Jurkat, Clone E6-1 (cell line): Measurements from ENCODE around the gene ZRSR2.

Source experiments
- DNase-seq: peaks from one replicate; pipeline ENCODE4 v3.0.0-alpha.2; 2011; ENCODE audit warnings: low read depth, low spot score
- H3K4me3 ChIP-seq: 2 replicates; pipeline ENCODE4 v1.5.1; 2011; ENCODE audit warnings: mild to moderate bottlenecking, low read length, control low read depth, moderate library complexity

Gene ZRSR2

GRCh38 chrX:15834827-15835595 is 44.7 kb downstream of the ZRSR2 start:
- no peak for DNase-seq

DNA sequence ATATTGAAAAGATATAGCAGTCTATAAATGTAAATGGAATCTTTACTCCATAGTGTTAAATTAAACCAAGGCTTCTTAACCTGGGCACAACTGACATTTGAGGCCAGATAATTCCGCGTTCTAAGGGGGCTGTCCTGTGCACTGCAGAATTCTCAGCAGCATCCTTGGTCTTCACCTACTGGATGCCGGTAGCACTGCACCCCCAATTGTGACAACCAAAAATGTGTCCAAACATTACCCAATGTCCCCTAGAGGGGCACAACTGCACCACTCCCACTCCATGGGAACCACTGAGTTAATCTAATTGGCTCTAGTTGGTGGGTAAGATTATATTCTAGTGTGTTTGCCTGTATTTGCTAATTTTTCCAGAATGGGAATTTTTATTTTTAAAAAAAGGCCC is 47.7 kb downstream of the ZRSR2 start:
- no peak overlapping the region for H3K4me3 ChIP-seq
- peak; percentile 14 for DNase-seq

More at GRCh38 chrX:15834827-15835595, 44.7 kb downstream of the ZRSR2 start:
- H3K4me3 ChIP-seq: no peak overlapping the region

DNA sequence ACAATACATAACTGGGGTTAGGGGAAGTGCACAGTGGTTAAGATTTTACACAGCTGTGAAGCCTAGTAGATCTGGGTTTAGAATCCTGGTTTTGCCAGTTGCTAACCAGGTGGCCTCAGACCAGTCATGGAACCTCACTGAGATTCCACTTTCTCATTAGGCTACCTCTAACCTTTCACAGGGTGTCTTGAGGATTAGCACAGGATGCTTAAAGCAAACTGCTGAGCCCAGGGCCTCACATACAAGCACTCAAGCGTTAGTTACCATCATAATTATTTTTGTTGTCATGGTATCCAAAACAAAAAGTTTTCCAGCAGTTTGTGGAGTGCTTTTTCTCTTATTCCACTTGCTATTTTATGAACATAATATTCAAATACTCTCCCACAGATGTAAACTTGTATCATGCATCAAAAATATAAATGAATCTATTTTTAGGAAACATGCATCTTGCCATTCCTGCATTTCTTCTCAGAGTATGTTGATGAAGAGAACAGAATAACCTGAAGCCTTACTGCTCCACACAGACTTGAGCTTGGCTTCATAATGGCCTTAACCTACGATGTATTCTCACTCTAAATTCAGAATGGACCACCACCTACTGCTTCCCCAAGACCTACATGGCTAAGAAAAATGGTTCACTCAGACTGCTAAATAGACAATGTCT is 51.7 kb downstream of the ZRSR2 start:
- no peak for DNase-seq
- no peak overlapping the region for H3K4me3 ChIP-seq

GRCh38 chrX:15843960-15844359 is 53.7 kb downstream of the ZRSR2 start:
- no peak for DNase-seq
- no peak overlapping the region for H3K4me3 ChIP-seq

GRCh38 chrX:15848576-15848975 is 58.3 kb downstream of the ZRSR2 start:
- no peak for DNase-seq
- H3K4me3 ChIP-seq: no peak overlapping the region

GRCh38 chrX:15849555-15849954 is 59.3 kb downstream of the ZRSR2 start:
- no peak for DNase-seq

DNA sequence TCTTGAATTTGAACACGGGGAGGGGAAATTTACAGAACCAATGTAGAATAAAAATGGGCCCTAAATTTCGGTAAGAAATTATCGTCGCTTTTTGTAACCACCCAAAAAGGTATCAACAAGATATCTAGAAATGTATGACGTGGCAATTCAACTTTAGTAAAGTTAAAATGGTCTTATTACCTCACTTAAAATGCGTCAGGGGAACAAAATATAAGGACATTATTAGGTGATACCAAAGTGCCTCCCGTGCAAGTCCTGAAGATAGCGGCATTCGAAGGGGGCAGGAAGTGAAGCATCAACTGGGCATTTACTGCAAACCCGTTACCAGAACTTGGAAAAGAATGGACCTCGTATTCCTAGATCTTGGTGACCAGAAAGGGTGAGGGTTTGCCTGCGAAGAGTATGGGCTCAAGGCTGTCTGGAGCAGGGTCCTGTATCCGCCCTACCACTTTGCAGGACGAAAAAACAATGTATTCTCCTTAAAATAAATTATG is 63.3 kb downstream of the ZRSR2 start:
- no peak for DNase-seq
- H3K4me3 ChIP-seq: peak overlapping the region; percentile 58

More at GRCh38 chrX:15849555-15849954, 59.3 kb downstream of the ZRSR2 start:
- H3K4me3 ChIP-seq: no peak overlapping the region

GRCh38 chrX:15854080-15854655 is 63.9 kb downstream of the ZRSR2 start:
- H3K4me3 ChIP-seq: peak overlapping the region; percentile 58
- no peak for DNase-seq

DNA sequence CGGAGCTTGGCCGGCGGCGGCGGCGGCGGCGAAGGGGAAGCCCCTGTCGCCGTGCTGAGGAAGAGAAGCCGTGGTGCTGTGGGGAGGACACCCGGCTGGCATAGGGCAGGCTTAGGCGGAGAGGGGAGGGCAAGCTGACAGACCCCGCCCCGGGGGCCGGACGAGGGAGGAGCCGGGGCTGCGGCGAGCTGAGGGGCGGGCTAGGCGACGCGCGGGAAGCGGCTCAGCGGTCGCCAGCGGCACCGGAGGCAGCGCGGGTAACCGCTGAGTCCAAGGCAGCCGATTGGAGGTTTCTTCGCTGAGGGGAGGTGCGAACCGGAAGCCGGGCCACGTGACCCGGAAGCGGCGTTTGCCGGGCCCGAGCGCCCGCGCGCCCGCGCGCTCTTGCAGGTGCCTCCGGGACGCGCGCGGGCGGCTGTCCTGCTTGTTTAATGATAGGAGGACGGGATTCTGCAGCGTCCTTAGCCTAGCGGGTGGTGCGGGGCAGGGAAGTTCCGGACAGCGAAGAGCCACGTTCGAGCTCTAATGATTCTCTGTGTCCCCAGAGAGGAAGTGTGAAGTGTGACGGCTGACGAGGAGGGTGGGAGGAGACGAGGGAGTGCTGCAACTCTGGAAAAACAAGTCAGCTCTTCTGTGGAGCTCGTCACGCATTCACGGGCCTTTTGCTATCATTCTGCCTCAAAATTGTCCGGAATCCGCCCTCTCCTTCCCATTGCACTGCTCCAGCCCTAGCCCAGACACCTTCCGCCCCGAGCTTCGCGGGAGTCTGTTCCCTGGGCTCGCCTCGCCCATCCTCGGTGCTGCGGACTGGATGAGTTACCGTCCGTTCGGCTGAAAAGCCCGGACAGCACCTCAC is 64.7 kb downstream of the ZRSR2 start, which contains the start of gene AP1S2:
Gene AP1S2 (minus strand): TSS at position 102 of the 856 bp plus-strand sequence. CDS start 2,289 bp downstream, outside the sequence.
- DNase-seq: peak; percentile 87
- H3K4me3 ChIP-seq: peak within 1 kb of the TSS; percentile 63

DNA sequence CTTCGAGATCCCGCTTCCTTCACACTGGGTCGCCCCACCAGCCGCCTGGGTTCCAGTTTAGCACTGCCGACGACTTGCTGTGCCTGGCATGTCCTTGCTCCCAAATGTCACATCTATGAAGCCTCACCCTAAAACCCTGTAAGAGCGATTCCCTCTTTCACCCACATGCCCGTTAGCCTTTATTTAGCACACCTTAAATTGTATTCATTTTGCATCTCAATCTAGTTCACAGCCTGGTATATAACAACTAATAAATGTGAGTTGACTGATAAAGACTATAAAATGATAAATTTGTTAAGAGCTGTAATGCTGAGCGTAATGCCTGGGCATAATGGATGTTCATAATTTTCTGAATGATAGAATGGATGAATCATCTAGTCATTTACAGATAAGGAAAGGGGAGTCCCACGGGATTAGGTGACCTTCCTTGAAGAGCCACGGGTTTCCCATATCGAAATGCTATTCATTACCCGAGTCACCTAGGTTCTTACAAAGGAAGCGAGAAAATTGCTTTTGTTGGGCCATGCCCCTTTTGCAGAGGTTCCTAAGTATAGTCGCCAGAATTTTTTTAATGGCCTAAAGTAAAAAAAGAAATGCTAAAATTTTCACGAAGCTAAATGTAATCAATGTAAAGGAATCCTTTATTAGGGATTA is 65.4 kb downstream of the ZRSR2 start:
- H3K4me3 ChIP-seq: peak overlapping the region; percentile 63
- no peak for DNase-seq

DNA sequence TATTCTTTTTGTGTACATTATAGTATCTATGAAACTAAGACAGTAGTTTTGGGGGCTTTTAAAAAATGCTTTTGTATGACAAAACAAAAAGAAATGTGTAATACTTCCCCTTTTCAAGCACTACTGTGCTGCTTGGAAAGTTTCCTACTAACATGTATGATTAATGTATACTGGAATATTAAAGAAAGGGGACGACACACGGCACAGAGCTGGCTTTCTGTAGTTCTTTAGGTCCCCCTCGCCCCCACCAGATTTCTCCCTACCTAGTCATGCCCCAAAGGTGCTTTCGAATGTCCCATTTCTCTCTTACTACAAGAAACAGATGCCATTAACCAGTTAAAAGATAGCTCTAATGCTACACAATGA is 65.9 kb downstream of the ZRSR2 start:
- H3K4me3 ChIP-seq: no peak overlapping the region
- no peak for DNase-seq

DNA sequence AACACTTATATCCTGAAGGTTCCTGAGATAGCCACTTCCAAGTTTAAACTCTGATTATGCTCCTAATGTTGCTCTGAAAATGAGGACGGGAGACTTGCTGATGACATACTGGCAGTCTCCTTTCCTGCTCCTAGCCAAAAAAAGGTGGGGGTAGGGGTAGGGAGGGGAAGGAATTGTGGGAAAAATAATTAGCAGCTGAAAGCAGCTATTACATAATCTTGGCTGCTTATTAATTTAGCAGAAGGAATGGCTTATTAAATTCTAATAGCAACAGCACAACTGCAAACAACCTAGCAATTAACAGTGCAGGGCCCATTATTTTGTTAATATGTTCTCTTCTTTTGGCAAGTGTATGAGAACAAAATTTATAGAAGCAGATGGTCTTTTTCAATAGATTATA is 66.4 kb downstream of the ZRSR2 start:
- H3K4me3 ChIP-seq: no peak overlapping the region
- DNase-seq: no peak

- no peak for DNase-seq
- H3K4me3 ChIP-seq: no peak overlapping the region
Observed at GRCh38 chrX:15858051-15858450, 67.8 kb downstream of the ZRSR2 start.

GRCh38 chrX:15860921-15861320 is 70.6 kb downstream of the ZRSR2 start:
- no peak for DNase-seq

DNA sequence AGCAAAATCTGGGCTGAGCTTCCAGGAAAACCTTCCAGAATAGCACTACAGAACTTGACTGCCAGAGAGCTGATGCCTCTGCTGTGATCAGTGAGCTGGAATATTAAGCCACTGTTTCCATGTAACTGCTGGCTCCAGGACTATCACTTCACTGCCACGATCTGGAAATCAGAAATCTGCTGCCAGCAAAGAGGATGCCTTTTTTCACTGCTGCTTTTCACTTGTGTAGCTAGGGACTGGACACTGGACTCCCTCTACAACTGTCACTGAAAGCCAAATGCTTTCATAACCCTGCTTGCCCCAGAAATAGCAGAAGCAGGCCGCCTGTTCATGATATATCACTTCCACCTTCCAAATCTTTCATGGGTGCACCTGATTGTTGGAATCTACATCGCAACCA is 73.7 kb downstream of the ZRSR2 start:
- H3K4me3 ChIP-seq: no peak overlapping the region
- DNase-seq: no peak

More at GRCh38 chrX:15860921-15861320, 70.6 kb downstream of the ZRSR2 start:
- H3K4me3 ChIP-seq: no peak overlapping the region

- DNase-seq: no peak
Observed at GRCh38 chrX:15864629-15865028, 74.3 kb downstream of the ZRSR2 start.

DNA sequence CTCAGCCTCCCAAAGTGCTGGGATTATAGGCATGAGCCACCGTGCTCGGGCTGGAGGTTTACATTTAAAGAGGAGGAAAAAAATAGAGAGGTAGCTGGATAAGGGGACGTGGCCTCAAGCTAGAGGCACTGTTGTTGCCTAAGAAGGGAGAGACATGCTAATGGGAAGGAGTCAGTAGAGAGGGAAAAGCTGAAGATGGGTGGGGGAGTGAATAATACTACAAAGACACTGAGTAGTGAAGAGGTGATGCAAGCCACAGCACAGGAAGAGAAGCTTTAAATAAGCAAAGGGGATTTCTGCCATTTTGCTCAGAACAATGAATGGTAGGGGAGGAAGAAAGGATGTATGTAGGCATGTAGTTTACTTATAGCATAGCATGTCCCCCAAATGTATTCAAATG is 75.9 kb downstream of the ZRSR2 start:
- no peak for DNase-seq
- no peak overlapping the region for H3K4me3 ChIP-seq

More at GRCh38 chrX:15864629-15865028, 74.3 kb downstream of the ZRSR2 start:
- H3K4me3 ChIP-seq: no peak overlapping the region

DNA sequence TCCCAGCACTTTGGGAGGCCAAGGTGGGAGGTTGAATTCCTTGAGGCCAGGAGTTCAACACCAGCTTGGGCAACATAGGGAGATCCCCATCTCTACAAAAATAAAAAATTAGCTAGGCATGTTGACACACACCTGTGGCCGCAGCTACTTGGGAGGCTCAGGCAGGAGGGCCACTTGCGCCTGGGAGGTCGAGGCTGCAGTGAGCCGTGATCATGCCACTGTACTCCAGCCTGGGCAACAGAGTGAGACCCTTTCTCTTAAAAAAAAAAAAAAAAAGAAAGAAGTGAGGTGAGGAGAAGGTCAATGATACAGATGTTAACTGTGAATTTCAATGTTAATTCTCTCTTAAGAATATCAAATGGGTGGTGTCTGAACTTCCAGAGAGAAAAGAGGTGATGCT is 79.4 kb downstream of the ZRSR2 start:
- H3K4me3 ChIP-seq: no peak overlapping the region
- no peak for DNase-seq

DNA sequence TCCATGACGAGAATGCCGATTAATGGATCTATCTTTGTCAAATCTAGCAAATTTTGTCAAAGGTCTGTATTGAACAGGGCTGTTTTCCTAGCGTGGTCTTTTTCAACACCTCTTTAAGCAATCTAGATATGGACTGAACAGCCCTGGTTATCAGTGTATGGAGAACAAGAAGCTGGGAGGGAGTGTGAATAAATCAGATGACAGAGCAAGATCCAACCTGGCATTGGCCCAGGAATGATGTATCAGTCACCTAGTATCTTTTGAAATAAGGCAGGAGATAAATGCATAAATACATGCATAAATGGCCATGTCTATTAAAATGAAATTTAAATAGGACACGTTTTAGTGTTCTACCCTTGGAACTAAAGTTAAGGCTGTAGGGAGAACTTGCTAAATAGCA is 80.0 kb downstream of the ZRSR2 start:
- DNase-seq: no peak
- H3K4me3 ChIP-seq: no peak overlapping the region
